ENCODE data around the gene KCNJ11.

Gene KCNJ11

GRCh38 chr11:17352950-17353820 lies 35.3 kb downstream of the KCNJ11 start:
- peak; percentile 92 for DNase-seq

GRCh38 chr11:17351510-17352176 lies 36.8 kb downstream of the KCNJ11 start, which contains the start of gene NCR3LG1:
Gene NCR3LG1, plus strand, starts transcription at chr11:17351800. Its CDS starts 170 bp downstream, at chr11:17351970.
- DNase-seq: peak; percentile 81

GRCh38 chr11:17351172-17351509 lies 37.3 kb downstream of the KCNJ11 start:
- no peak for DNase-seq

GRCh38 chr11:17350455-17351171 lies 37.8 kb downstream of the KCNJ11 start:
- DNase-seq: peak; percentile 5

DNA sequence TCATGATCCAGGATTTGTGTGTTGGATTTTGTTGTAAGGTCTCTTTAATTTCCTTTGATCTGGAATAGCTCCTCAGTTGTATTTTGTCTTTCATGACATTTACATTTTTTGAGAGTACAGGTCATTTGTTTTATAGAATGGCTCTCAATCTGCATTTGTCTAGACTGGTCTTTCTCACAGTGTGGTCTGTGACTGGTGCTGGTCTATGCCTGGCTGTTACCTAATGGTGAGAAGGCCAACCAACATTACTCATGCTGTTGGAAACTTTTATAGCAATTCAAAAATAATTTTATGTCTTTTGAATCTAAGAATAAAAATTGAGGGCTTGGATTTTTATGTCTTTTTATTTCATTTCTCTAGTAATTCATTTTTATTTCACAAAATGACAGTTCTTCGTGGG lies 40.8 kb downstream of the KCNJ11 start:
- no peak for DNase-seq

- no peak for DNase-seq
These were observed 44.6 kb downstream of the KCNJ11 start for GRCh38 chr11:17343907-17344306.

- DNase-seq: no peak
These were observed 45.2 kb downstream of the KCNJ11 start for GRCh38 chr11:17343257-17343656.

All from retina (tissue), 1 donor.